SK-N-SH treated with all-trans-retinoic acid at 6 μM for 48 hours (cell line): ENCODE measurements around the gene CASP7.

Experiments used
- ARNTL ChIP-seq: fragments of 450-650 bp; formaldehyde crosslinking; IDR thresholded peaks from 2 replicates; pipeline ENCODE4 v1.5.0; 2020; ENCODE audit warnings: low read depth, mild to moderate bottlenecking, moderate library complexity, borderline replicate concordance
- CREB5 ChIP-seq: fragments of 250-450 bp; sonication (Bioruptor Pico); IDR thresholded peaks from 2 replicates; pipeline ENCODE4 v1.5.1; 2020; ENCODE audit warnings: low read depth, mild to moderate bottlenecking, moderate library complexity
- ISL1 ChIP-seq: fragments of 250-450 bp; sonication (Bioruptor Pico); IDR thresholded peaks from 2 replicates; pipeline ENCODE4 v2.1.2; 2022; ENCODE audit warnings: mild to moderate bottlenecking, moderate library complexity
- OSR1 ChIP-seq: fragments of 250-450 bp; sonication (Bioruptor Pico); IDR thresholded peaks from 2 replicates; pipeline ENCODE4 v1.8.0; 2022; ENCODE audit warnings: moderate library complexity, mild to moderate bottlenecking, inconsistent platforms
- ZFP30 ChIP-seq: fragments of 450-650 bp; formaldehyde crosslinking; IDR thresholded peaks from 2 replicates; pipeline ENCODE4 v1.5.0; 2022; ENCODE audit warnings: mild to moderate bottlenecking, moderate library complexity
- ZNF70 ChIP-seq: fragments of 450-650 bp; formaldehyde crosslinking; IDR thresholded peaks from 2 replicates; pipeline ENCODE4 v1.5.0; 2020; ENCODE audit warnings: mild to moderate bottlenecking, moderate library complexity
- TF ChIP-seq, protein P1 (sequence below): fragments of 250-450 bp; sonication (Bioruptor Pico); IDR thresholded peaks from 2 replicates; pipeline ENCODE4 v1.5.0; 2020; ENCODE audit warnings: mild to moderate bottlenecking, moderate library complexity

- TF ChIP-seq, protein P1, sequence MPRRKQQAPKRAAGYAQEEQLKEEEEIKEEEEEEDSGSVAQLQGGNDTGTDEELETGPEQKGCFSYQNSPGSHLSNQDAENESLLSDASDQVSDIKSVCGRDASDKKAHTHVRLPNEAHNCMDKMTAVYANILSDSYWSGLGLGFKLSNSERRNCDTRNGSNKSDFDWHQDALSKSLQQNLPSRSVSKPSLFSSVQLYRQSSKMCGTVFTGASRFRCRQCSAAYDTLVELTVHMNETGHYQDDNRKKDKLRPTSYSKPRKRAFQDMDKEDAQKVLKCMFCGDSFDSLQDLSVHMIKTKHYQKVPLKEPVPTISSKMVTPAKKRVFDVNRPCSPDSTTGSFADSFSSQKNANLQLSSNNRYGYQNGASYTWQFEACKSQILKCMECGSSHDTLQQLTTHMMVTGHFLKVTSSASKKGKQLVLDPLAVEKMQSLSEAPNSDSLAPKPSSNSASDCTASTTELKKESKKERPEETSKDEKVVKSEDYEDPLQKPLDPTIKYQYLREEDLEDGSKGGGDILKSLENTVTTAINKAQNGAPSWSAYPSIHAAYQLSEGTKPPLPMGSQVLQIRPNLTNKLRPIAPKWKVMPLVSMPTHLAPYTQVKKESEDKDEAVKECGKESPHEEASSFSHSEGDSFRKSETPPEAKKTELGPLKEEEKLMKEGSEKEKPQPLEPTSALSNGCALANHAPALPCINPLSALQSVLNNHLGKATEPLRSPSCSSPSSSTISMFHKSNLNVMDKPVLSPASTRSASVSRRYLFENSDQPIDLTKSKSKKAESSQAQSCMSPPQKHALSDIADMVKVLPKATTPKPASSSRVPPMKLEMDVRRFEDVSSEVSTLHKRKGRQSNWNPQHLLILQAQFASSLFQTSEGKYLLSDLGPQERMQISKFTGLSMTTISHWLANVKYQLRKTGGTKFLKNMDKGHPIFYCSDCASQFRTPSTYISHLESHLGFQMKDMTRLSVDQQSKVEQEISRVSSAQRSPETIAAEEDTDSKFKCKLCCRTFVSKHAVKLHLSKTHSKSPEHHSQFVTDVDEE (CRISPR knock-in tag) = no peak
- TF ChIP-seq OSR1 (CRISPR knock-in tag) (no peak), ISL1 (CRISPR knock-in tag) (no peak), ARNTL (CRISPR knock-in tag) (no peak), CREB5 (CRISPR knock-in tag) (no peak), ZFP30 (no peak), ZNF70 (CRISPR knock-in tag) (no peak)
These were observed 13.6 kb downstream of the CASP7 start for GRCh38 chr10:113693348-113693747.
